ENCODE data around the gene HSPBP1. TPM values are rescaled to one million over a fixed set of nuclear protein-coding genes. Genes with fewer than 3 reads are reported as not detected.

Gene HSPBP1
- total RNA-seq, 1 experiment from 2014 or later: 122 TPM

DNA sequence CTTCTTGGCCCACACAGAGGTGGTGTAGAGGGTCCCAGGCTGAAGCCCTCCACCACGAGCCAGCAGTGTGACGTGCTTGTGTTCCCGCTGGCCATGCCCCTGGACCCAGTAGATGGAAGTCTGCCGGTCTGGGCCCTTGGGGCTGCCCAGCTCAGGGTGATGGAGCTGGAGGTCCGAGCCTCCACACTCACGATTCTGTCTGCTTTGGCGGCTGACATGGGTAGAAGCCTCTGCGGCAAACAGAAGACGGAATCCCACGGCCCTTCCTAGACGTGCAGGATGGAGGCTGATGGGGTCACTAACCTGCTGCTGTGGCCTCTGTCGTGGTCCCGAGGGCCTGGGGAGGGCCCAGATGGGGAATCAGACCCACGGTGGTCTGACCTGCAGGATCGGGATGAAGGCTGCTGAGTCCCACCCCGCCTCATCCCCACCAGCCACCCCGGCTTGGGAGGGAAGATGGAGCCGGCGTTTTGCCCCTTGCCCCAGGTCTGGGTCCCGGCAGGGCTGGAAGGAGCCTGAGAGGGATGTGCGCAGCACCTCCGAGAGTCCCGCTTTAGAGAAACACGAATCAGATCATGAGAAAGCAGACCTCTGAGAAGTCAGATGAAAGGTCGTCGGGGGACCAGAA is 55.8 kb downstream of the HSPBP1 start:
- H3K79me2 ChIP-seq (ENCODE audit: low read length): no peaks in the 10 kb centered on the region
- TF ChIP-seq EZH2 (IDR thresholded peaks at IDR 0.05; ENCODE audit: low read length, unreplicated experiment): no peak
- TF ChIP-seq, protein P1, sequence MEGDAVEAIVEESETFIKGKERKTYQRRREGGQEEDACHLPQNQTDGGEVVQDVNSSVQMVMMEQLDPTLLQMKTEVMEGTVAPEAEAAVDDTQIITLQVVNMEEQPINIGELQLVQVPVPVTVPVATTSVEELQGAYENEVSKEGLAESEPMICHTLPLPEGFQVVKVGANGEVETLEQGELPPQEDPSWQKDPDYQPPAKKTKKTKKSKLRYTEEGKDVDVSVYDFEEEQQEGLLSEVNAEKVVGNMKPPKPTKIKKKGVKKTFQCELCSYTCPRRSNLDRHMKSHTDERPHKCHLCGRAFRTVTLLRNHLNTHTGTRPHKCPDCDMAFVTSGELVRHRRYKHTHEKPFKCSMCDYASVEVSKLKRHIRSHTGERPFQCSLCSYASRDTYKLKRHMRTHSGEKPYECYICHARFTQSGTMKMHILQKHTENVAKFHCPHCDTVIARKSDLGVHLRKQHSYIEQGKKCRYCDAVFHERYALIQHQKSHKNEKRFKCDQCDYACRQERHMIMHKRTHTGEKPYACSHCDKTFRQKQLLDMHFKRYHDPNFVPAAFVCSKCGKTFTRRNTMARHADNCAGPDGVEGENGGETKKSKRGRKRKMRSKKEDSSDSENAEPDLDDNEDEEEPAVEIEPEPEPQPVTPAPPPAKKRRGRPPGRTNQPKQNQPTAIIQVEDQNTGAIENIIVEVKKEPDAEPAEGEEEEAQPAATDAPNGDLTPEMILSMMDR (conservative IDR thresholded peaks at IDR 0.05; ENCODE audit: low read depth, low read length): no peak
- no peak for TF ChIP-seq EZH2phosphoT487 (IDR thresholded peaks at IDR 0.05; ENCODE audit: borderline replicate concordance, low read length)
- peak; percentile 6; the same call in 1 of the 2 replicates for ATAC-seq
- POLR2A ChIA-PET (ENCODE audit: unreplicated experiment): no interaction called here
- H3K4me3 ChIP-seq (ENCODE audit: low read length): no peak overlapping the region
- H4K20me1 ChIP-seq (ENCODE audit: low read length): no peaks in the 10 kb centered on the region
- intact Hi-C loops (cut with micrococcal nuclease): no loop called here
- H3K36me3 ChIP-seq (ENCODE audit: low read depth, low read length): peaks cover 11% of the 10 kb centered on the region; the same call in 1 of the 2 replicates
- no peak overlapping the region for H3K4me2 ChIP-seq (ENCODE audit: low read length)
- no peaks in the 10 kb centered on the region for H3K9me3 ChIP-seq (ENCODE audit: low read length)
- H2AFZ ChIP-seq (ENCODE audit: low read length): no peak overlapping the region
- H3K27ac ChIP-seq (ENCODE audit: low read length): no peak overlapping the region
- DNase-seq: no peak
- H3K9ac ChIP-seq (ENCODE audit: low read length): no peak overlapping the region
- H3K9me2 ChIP-seq (replicated peaks; ENCODE audit: low read length): no peaks in the 10 kb centered on the region
- no peaks in the 10 kb centered on the region for H3K27me3 ChIP-seq (ENCODE audit: low read length)
- no TSS peak for BruUV-seq (replicated peaks)
- CTCF ChIA-PET: no interaction called here
- H3F3A ChIP-seq (ENCODE audit: low read length, unreplicated experiment): no peaks in the 10 kb centered on the region
- no peaks in the 10 kb centered on the region for H3K4me1 ChIP-seq (ENCODE audit: insufficient read depth, low read length)

DNA sequence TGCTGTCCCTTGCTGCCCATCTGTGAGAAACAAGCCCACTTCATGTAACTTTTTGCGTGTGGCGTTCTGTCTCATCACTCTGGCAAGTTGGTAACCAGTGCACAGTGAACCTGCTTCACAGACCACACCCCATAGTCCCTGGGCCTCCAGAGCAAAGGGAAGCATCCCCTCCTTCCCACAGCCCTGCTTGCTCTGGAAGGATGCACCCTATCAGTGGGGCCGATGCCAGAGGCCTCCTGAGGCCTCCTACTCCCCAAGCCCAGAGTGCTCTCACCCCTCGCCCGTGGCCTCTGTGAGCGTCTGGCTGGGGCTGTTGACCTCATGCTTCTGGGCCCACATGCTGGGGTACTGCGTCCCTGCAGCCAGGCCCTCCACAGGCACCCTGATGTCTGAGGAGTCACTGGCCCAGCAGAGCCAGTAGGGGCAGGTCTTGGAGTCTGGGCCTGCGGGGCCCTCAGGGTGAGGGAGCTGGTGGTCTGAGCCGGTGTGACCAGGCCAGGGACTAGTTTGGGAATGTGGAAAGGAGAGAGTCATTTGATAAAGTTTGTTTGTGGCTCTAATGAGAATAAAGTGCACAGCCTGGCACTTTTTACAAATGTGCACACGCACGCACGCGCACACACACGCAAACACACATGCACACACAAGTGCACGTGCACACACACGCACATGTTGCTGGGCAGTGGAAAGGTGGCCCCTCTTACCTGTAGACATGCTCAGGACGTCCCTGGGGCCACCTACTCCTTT is 56.4 kb downstream of the HSPBP1 start:
- no peaks in the 10 kb centered on the region for H3K9me2 ChIP-seq (replicated peaks; ENCODE audit: low read length)
- no peaks in the 10 kb centered on the region for H3K9me3 ChIP-seq (ENCODE audit: low read length)
- H3K9ac ChIP-seq (ENCODE audit: low read length): no peak overlapping the region
- no peaks in the 10 kb centered on the region for H3K27me3 ChIP-seq (ENCODE audit: low read length)
- DNase-seq (no peak), ATAC-seq (peak; percentile 7; the same call in 1 of the 2 replicates)
- no peaks in the 10 kb centered on the region for H3K4me1 ChIP-seq (ENCODE audit: insufficient read depth, low read length)
- H3K36me3 ChIP-seq (ENCODE audit: low read depth, low read length): peaks cover 10% of the 10 kb centered on the region; the same call in 1 of the 2 replicates
- no peak overlapping the region for H3K4me3 ChIP-seq (ENCODE audit: low read length)
- intact Hi-C loops (cut with micrococcal nuclease): no loop called here
- H3K27ac ChIP-seq (ENCODE audit: low read length): no peak overlapping the region
- H3K79me2 ChIP-seq (ENCODE audit: low read length): no peaks in the 10 kb centered on the region
- no TSS peak for BruUV-seq (replicated peaks)
- ChIA-PET POLR2A (ENCODE audit: unreplicated experiment) (no interaction called here), CTCF (no interaction called here)
- H3F3A ChIP-seq (ENCODE audit: low read length, unreplicated experiment): no peaks in the 10 kb centered on the region
- H3K4me2 ChIP-seq (ENCODE audit: low read length): no peak overlapping the region
- no peak overlapping the region for H2AFZ ChIP-seq (ENCODE audit: low read length)
- no peaks in the 10 kb centered on the region for H4K20me1 ChIP-seq (ENCODE audit: low read length)
- TF ChIP-seq EZH2phosphoT487 (IDR thresholded peaks at IDR 0.05; ENCODE audit: borderline replicate concordance, low read length): no peak
- TF ChIP-seq, protein P1 (conservative IDR thresholded peaks at IDR 0.05; ENCODE audit: low read depth, low read length): no peak
- no peak for TF ChIP-seq EZH2 (IDR thresholded peaks at IDR 0.05; ENCODE audit: low read length, unreplicated experiment)

DNA sequence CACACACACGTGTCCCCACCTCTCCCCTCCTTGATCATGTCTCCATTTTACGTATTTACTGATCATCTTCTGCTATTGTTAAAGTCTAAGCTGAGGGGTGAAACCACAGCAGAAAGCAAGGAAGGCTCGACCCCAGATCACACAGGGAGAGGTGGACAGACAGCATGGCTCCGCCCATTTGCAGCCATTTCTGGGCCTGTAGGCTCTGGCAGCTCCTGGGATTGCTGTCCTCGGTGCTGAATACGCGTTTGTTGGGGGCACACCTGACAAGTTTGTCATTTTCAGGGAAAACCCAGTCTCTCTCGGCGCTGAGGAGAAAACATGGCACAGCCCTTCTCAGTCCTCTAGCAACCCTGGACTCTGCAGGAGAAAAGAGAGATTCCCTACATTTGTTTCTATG is 59.4 kb downstream of the HSPBP1 start:
- no peak overlapping the region for H2AFZ ChIP-seq (ENCODE audit: low read length)
- no peak overlapping the region for H3K4me2 ChIP-seq (ENCODE audit: low read length)
- ChIA-PET CTCF (no interaction called here), POLR2A (ENCODE audit: unreplicated experiment) (no interaction called here)
- H3K27me3 ChIP-seq (ENCODE audit: low read length): no peaks in the 10 kb centered on the region
- no peak overlapping the region for H3K27ac ChIP-seq (ENCODE audit: low read length)
- no peaks in the 10 kb centered on the region for H3K36me3 ChIP-seq (ENCODE audit: low read depth, low read length)
- BruUV-seq (replicated peaks): no TSS peak
- H3F3A ChIP-seq (ENCODE audit: low read length, unreplicated experiment): no peaks in the 10 kb centered on the region
- intact Hi-C loops (cut with micrococcal nuclease): no loop called here
- no peak for DNase-seq
- H3K9ac ChIP-seq (ENCODE audit: low read length): no peak overlapping the region
- H3K79me2 ChIP-seq (ENCODE audit: low read length): no peaks in the 10 kb centered on the region
- no peaks in the 10 kb centered on the region for H3K9me3 ChIP-seq (ENCODE audit: low read length)
- peaks cover 16% of the 10 kb centered on the region for H3K4me1 ChIP-seq (ENCODE audit: insufficient read depth, low read length)
- TF ChIP-seq, protein P1 (conservative IDR thresholded peaks at IDR 0.05; ENCODE audit: low read depth, low read length): no peak
- no peak for TF ChIP-seq EZH2 (IDR thresholded peaks at IDR 0.05; ENCODE audit: low read length, unreplicated experiment)
- no peak for TF ChIP-seq EZH2phosphoT487 (IDR thresholded peaks at IDR 0.05; ENCODE audit: borderline replicate concordance, low read length)
- H4K20me1 ChIP-seq (ENCODE audit: low read length): no peaks in the 10 kb centered on the region
- no peak overlapping the region for H3K4me3 ChIP-seq (ENCODE audit: low read length)
- no peaks in the 10 kb centered on the region for H3K9me2 ChIP-seq (replicated peaks; ENCODE audit: low read length)
- no peak for ATAC-seq

All from PC-3 (cell line).